Measurements from ENCODE around the gene CHPT1.

The CHPT1 gene

GRCh38 chr12:101737476-101737875 lies 40.0 kb downstream of the CHPT1 start:
- Histone ChIP-seq H3K27ac (replicated peaks) (no peak overlapping the region), H3K27me3 (ENCODE audit: insufficient read depth, poor library complexity, severe bottlenecking) (no peaks in the 10 kb centered on the region), H3K4me3 (replicated peaks; ENCODE audit: insufficient read depth, low read length) (no peak overlapping the region)
- TF ChIP-seq GABPA (IDR thresholded peaks at IDR 0.05; ENCODE audit: low read depth) (no peak), POLR2AphosphoS5 (IDR thresholded peaks at IDR 0.05; ENCODE audit: low read depth) (no peak), SPI1 (IDR thresholded peaks at IDR 0.05; ENCODE audit: borderline replicate concordance, low read depth) (no peak), REST (IDR thresholded peaks at IDR 0.05; ENCODE audit: insufficient replicate concordance, low read depth) (no peak), CTCF (IDR thresholded peaks at IDR 0.05; ENCODE audit: insufficient read depth, low read length) (no peak)
- DNase-seq (ENCODE audit: low read depth in 1 of 2, low spot score in 1 of 2) = no peak

- Histone ChIP-seq H3K4me3 (replicated peaks; ENCODE audit: insufficient read depth, low read length) (no peak within 1 kb of the TSS), H3K27me3 (ENCODE audit: insufficient read depth, poor library complexity, severe bottlenecking) (no peaks in the 10 kb centered on the region), H3K27ac (replicated peaks) (no peak within 1 kb of the TSS)
- TF ChIP-seq POLR2AphosphoS5 (IDR thresholded peaks at IDR 0.05; ENCODE audit: low read depth) (no peak), SPI1 (IDR thresholded peaks at IDR 0.05; ENCODE audit: borderline replicate concordance, low read depth) (no peak), REST (IDR thresholded peaks at IDR 0.05; ENCODE audit: insufficient replicate concordance, low read depth) (no peak), GABPA (IDR thresholded peaks at IDR 0.05; ENCODE audit: low read depth) (no peak), CTCF (IDR thresholded peaks at IDR 0.05; ENCODE audit: insufficient read depth, low read length) (no peak)
- DNase-seq (ENCODE audit: low read depth in 1 of 2, low spot score in 1 of 2) = no peak
Measured at GRCh38 chr12:101738920-101739665, 41.7 kb downstream of the CHPT1 start, which contains the start of gene SYCP3. SYCP3 (minus strand) TSS chr12:101739462; CDS start chr12:101737935, 1,527 bp downstream.

DNA sequence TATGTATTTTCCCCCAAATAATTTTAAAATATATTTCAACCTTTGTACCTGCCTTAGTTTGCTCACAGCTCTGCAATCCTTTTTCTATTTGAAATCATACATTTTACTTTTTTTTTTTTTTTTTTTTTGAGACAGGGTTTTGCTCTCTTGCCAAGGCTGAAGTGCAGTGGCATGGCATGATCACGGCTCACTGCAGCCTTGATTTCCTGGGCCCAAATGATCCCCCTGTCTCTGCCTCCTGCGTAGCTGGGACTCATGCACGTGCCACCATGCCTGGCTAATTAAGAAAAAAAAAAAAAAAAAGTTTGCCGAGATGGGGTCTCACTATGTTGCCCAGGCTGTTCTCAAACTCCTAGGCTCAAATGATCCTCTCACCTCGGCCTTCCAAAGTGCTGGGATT lies 43.1 kb downstream of the CHPT1 start:
- Histone ChIP-seq H3K27ac (replicated peaks) (no peak overlapping the region), H3K27me3 (ENCODE audit: insufficient read depth, poor library complexity, severe bottlenecking) (no peaks in the 10 kb centered on the region), H3K4me3 (replicated peaks; ENCODE audit: insufficient read depth, low read length) (no peak overlapping the region)
- DNase-seq (ENCODE audit: low read depth in 1 of 2, low spot score in 1 of 2) = no peak
- TF ChIP-seq GABPA (IDR thresholded peaks at IDR 0.05; ENCODE audit: low read depth) = no peak
- no peak for TF ChIP-seq SPI1 (IDR thresholded peaks at IDR 0.05; ENCODE audit: borderline replicate concordance, low read depth)
- no peak for TF ChIP-seq CTCF (IDR thresholded peaks at IDR 0.05; ENCODE audit: insufficient read depth, low read length)
- no peak for TF ChIP-seq POLR2AphosphoS5 (IDR thresholded peaks at IDR 0.05; ENCODE audit: low read depth)
- TF ChIP-seq REST (IDR thresholded peaks at IDR 0.05; ENCODE audit: insufficient replicate concordance, low read depth) = no peak
